ENCODE data around the gene TMEM145.

The TMEM145 gene

DNA sequence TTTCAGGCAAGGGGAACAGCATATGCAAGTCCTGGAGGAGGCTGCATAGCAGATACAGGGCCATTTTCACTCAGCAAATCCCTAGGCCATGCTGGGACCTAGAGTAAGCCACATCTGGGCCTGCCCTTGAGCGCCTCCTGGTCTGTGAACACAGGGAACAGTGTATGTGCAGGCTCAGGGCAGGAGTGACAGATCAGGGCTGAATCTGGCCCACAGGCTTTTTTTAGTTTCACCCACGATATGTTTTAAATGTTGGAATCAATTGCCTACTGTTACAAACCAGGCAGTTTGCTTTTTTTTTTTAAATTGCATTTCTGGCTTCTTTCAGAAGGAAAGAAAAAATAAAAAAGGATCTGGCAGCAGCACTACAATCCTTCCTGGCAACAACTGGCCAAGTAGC lies 1.5 kb upstream of the TMEM145 start:
- H3K9ac ChIP-seq (ENCODE audit: low read depth, low read length) = no peak overlapping the region
- H3K9me3 ChIP-seq (ENCODE audit: control insufficient read depth, insufficient read depth, low read length) = no peaks in the 10 kb centered on the region
- no peak overlapping the region for H3K4me3 ChIP-seq (ENCODE audit: low read depth, low read length)
- peaks cover 23% of the 10 kb centered on the region for H3K27me3 ChIP-seq (ENCODE audit: control insufficient read depth, insufficient read depth, low read length)
- no peaks in the 10 kb centered on the region for H3K36me3 ChIP-seq (ENCODE audit: control insufficient read depth, insufficient read depth, low read length)
- no peaks in the 10 kb centered on the region for H3K4me1 ChIP-seq (ENCODE audit: control insufficient read depth, insufficient read depth, low read length)

GRCh38 chr19:42312370-42312769 lies 739 bp upstream of the TMEM145 start:
- no peak overlapping the region for H3K4me3 ChIP-seq (ENCODE audit: low read depth, low read length)
- no peak overlapping the region for H3K9ac ChIP-seq (ENCODE audit: low read depth, low read length)
- no peaks in the 10 kb centered on the region for H3K4me1 ChIP-seq (ENCODE audit: control insufficient read depth, insufficient read depth, low read length)
- H3K9me3 ChIP-seq (ENCODE audit: control insufficient read depth, insufficient read depth, low read length) = no peaks in the 10 kb centered on the region
- H3K27me3 ChIP-seq (ENCODE audit: control insufficient read depth, insufficient read depth, low read length) = peaks cover 23% of the 10 kb centered on the region
- no peaks in the 10 kb centered on the region for H3K36me3 ChIP-seq (ENCODE audit: control insufficient read depth, insufficient read depth, low read length)

- Histone ChIP-seq H3K27me3 (ENCODE audit: control insufficient read depth, insufficient read depth, low read length) (peaks cover 23% of the 10 kb centered on the region), H3K9ac (ENCODE audit: low read depth, low read length) (no peak overlapping the region), H3K4me1 (ENCODE audit: control insufficient read depth, insufficient read depth, low read length) (no peaks in the 10 kb centered on the region), H3K9me3 (ENCODE audit: control insufficient read depth, insufficient read depth, low read length) (no peaks in the 10 kb centered on the region), H3K36me3 (ENCODE audit: control insufficient read depth, insufficient read depth, low read length) (no peaks in the 10 kb centered on the region), H3K4me3 (ENCODE audit: low read depth, low read length) (peak overlapping the region; percentile 66)
These were observed 989 bp downstream of the TMEM145 start for GRCh38 chr19:42313840-42314755.

DNA sequence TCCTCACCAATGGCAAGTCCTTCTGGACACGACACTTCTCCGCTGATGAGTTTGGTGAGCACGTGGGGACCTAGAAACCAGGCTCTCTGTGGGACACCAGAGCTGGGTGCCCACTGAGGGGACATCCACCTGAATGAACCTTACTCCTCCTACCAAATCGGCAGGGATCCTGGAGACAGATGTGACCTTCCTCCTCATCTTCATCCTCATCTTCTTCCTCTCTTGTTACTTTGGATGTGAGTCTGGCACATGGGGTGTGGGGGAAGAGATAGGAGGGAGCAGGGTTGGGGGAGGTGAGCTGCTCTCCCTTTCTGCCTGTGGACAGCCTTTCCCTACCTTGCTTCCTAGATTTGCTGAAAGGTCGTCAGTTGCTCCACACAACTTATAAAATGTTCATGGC lies 1.9 kb downstream of the TMEM145 start:
- Histone ChIP-seq H3K9me3 (ENCODE audit: control insufficient read depth, insufficient read depth, low read length) (no peaks in the 10 kb centered on the region), H3K4me3 (ENCODE audit: low read depth, low read length) (no peak overlapping the region), H3K4me1 (ENCODE audit: control insufficient read depth, insufficient read depth, low read length) (no peaks in the 10 kb centered on the region), H3K9ac (ENCODE audit: low read depth, low read length) (no peak overlapping the region), H3K36me3 (ENCODE audit: control insufficient read depth, insufficient read depth, low read length) (no peaks in the 10 kb centered on the region), H3K27me3 (ENCODE audit: control insufficient read depth, insufficient read depth, low read length) (peaks cover 23% of the 10 kb centered on the region)

DNA sequence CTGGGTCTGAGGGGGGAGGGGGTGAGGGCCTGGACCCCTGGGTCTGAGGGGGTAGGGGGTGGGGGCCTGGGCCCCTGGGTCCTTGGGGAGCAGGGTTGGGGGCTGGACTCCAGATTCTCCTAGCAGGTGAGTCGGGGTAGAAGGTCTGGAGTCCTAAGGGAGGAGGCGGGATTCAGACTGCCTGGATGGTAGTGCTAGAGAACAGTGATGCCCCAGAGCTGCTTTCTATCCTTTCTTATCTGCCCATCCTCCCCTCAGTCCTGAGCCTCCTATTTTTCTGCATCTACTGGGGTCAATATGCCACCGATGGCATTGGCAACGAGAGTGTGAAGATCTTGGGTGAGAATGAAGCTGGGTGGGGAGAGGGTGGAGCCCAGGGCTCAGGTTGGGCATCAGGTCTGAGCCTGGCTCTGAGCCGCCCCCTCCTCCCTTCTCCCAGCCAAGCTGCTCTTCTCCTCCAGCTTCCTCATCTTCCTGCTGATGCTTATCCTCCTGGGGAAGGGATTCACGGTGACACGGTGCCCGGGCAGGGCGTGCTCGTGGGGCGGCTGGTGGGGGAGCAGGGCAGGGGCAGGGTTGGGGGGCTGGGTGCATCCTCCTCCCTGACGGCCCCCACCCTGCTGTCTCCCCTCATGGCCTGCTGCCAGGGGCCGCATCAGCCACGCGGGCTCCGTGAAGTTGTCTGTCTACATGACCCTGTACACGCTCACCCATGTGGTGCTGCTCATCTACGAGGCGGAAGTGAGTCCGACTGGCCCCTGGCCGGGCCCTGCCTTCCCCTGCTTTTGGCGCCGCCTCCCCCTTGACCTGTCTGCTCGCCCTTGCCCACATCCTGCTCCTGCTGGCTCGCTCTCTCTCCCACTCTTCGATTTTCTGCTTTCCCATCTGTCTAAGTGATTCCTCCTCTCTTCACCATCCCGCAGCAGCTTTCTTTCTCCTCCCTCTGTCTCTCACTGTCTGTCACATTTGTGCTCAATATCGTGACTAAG lies 3.4 kb downstream of the TMEM145 start:
- peaks cover 23% of the 10 kb centered on the region for H3K27me3 ChIP-seq (ENCODE audit: control insufficient read depth, insufficient read depth, low read length)
- no peak overlapping the region for H3K9ac ChIP-seq (ENCODE audit: low read depth, low read length)
- H3K4me3 ChIP-seq (ENCODE audit: low read depth, low read length) = no peak overlapping the region
- no peaks in the 10 kb centered on the region for H3K9me3 ChIP-seq (ENCODE audit: control insufficient read depth, insufficient read depth, low read length)
- no peaks in the 10 kb centered on the region for H3K4me1 ChIP-seq (ENCODE audit: control insufficient read depth, insufficient read depth, low read length)
- H3K36me3 ChIP-seq (ENCODE audit: control insufficient read depth, insufficient read depth, low read length) = no peaks in the 10 kb centered on the region

GRCh38 chr19:42317535-42317934 lies 4.4 kb downstream of the TMEM145 start:
- Histone ChIP-seq H3K4me1 (ENCODE audit: control insufficient read depth, insufficient read depth, low read length) (no peaks in the 10 kb centered on the region), H3K4me3 (ENCODE audit: low read depth, low read length) (no peak overlapping the region)

GRCh38 chr19:42322305-42322704 lies 9.2 kb downstream of the TMEM145 start:
- Histone ChIP-seq H3K27me3 (ENCODE audit: control insufficient read depth, insufficient read depth, low read length) (peaks cover 15% of the 10 kb centered on the region), H3K4me3 (ENCODE audit: low read depth, low read length) (no peak overlapping the region), H3K9me3 (ENCODE audit: control insufficient read depth, insufficient read depth, low read length) (no peaks in the 10 kb centered on the region), H3K9ac (ENCODE audit: low read depth, low read length) (no peak overlapping the region), H3K36me3 (ENCODE audit: control insufficient read depth, insufficient read depth, low read length) (no peaks in the 10 kb centered on the region), H3K4me1 (ENCODE audit: control insufficient read depth, insufficient read depth, low read length) (no peaks in the 10 kb centered on the region)

More at GRCh38 chr19:42317535-42317934, 4.4 kb downstream of the TMEM145 start:
- H3K27me3 ChIP-seq (ENCODE audit: control insufficient read depth, insufficient read depth, low read length) = peaks cover 25% of the 10 kb centered on the region
- H3K9ac ChIP-seq (ENCODE audit: low read depth, low read length) = no peak overlapping the region
- H3K36me3 ChIP-seq (ENCODE audit: control insufficient read depth, insufficient read depth, low read length) = no peaks in the 10 kb centered on the region
- H3K9me3 ChIP-seq (ENCODE audit: control insufficient read depth, insufficient read depth, low read length) = no peaks in the 10 kb centered on the region

GRCh38 chr19:42323473-42323851 lies 10.4 kb downstream of the TMEM145 start:
- Histone ChIP-seq H3K4me3 (ENCODE audit: low read depth, low read length) (peak overlapping the region; percentile 37), H3K4me1 (ENCODE audit: control insufficient read depth, insufficient read depth, low read length) (no peaks in the 10 kb centered on the region), H3K36me3 (ENCODE audit: control insufficient read depth, insufficient read depth, low read length) (no peaks in the 10 kb centered on the region), H3K9ac (ENCODE audit: low read depth, low read length) (no peak overlapping the region), H3K27me3 (ENCODE audit: control insufficient read depth, insufficient read depth, low read length) (peaks cover 15% of the 10 kb centered on the region), H3K9me3 (ENCODE audit: control insufficient read depth, insufficient read depth, low read length) (no peaks in the 10 kb centered on the region)

- H3K27me3 ChIP-seq (ENCODE audit: control insufficient read depth, insufficient read depth, low read length) = peaks cover 15% of the 10 kb centered on the region
- H3K36me3 ChIP-seq (ENCODE audit: control insufficient read depth, insufficient read depth, low read length) = no peaks in the 10 kb centered on the region
- no peaks in the 10 kb centered on the region for H3K9me3 ChIP-seq (ENCODE audit: control insufficient read depth, insufficient read depth, low read length)
- H3K4me3 ChIP-seq (ENCODE audit: low read depth, low read length) = peak overlapping the region; percentile 47
- H3K9ac ChIP-seq (ENCODE audit: low read depth, low read length) = no peak overlapping the region
- no peaks in the 10 kb centered on the region for H3K4me1 ChIP-seq (ENCODE audit: control insufficient read depth, insufficient read depth, low read length)
These were observed 10.9 kb downstream of the TMEM145 start for GRCh38 chr19:42323852-42324654.

DNA sequence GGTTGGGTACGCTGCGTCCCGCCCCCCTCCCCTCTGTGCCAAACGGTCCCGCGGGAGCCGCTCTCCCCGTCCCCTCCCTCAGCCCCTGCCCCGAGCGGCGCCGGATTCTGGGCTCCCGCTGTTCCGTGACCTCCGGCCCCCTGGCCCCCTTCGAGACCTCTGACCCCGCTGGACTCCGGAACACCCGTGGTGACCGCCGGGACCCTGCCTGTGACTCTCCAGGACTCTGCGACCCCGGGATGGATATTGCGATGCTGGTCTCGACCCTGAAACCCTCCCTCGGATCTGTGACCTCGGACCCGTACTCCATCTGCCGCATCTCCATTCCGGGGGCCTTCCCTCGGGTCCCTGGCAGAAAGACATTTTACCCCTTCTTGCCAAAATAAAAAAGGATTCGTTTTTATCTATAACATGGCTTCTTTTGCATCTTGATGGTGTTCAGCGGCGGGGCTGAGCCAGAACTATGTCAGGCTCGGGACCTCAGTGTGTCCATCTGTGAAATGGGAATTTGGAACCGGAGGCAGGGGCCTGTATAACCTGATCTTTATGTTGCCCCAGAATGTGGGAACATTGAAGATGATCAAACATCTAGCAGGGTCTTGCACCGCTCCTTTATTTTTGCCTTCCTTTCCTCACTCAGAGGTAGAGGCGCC lies 11.7 kb downstream of the TMEM145 start:
- no peaks in the 10 kb centered on the region for H3K9me3 ChIP-seq (ENCODE audit: control insufficient read depth, insufficient read depth, low read length)
- H3K36me3 ChIP-seq (ENCODE audit: control insufficient read depth, insufficient read depth, low read length) = no peaks in the 10 kb centered on the region
- H3K27me3 ChIP-seq (ENCODE audit: control insufficient read depth, insufficient read depth, low read length) = peaks cover 15% of the 10 kb centered on the region
- no peaks in the 10 kb centered on the region for H3K4me1 ChIP-seq (ENCODE audit: control insufficient read depth, insufficient read depth, low read length)
- no peak overlapping the region for H3K9ac ChIP-seq (ENCODE audit: low read depth, low read length)
- peak overlapping the region; percentile 47 for H3K4me3 ChIP-seq (ENCODE audit: low read depth, low read length)
